Measurements from ENCODE around the gene GSTO2. TPM values are rescaled to one million over a fixed set of nuclear protein-coding genes. Genes with fewer than 3 reads are reported as not detected.

GSTO2 gene
- total RNA-seq, 1 donor from 2014 or later = 1.2 TPM

DNA sequence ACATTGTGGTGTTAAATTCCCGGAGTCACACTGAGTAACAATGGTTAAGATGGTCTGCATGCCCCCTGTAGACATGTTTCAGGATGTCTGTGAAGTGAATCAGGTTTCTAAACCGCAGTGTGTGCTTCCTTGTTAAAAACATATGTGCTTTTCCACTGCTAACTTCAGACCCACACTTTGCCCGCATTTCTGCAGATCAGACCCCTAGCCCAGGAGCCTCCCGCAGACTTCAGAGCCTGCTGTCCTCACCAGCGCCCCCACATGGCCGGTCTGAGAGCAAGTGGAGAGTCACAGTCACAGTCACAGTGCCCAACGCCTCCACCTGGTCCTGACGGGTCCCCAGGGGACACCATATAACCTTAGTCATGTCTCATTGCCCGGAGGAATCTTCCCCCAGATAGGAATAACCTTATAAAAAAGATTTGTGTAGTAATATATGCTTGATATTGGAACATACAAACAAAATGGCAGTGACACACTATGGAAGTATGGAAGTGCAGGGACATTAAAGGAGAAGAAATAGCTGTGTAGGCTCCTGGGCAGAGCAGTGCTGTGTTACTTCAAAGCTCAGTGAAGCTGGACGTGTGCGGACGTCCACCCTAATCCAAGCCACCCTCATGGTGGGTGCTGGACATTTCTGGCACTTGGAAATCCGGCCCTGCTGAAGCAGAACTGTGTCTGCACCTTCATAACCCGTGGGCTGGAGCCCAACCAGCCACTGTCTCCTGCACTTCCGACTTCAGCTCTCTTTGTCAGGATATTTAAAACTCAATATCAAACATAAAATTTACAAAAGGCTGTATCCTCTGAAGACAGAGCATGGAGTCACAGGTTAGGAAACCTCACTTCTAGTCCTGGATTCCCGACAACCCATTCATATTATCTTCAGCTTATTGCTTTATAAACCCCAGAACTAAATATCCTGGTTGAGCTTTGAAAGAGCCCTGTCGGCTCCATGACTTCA is 29.0 kb downstream of the GSTO2 start:
- no peaks in the 10 kb centered on the region for H3K36me3 Mint-ChIP-seq (ENCODE audit: low read depth, unreplicated experiment)
- H4K20me1 ChIP-seq (ENCODE audit: insufficient read depth, low read length) = no peaks in the 10 kb centered on the region
- peak overlapping the region; percentile 54 for H3K4me2 ChIP-seq (ENCODE audit: low read length)
- DNase-seq (ENCODE audit: low read depth) (peak; percentile 92), FAIRE-seq (no peak)
- H3K27ac ChIP-seq (ENCODE audit: low read depth, low read length) = peak overlapping the region; percentile 100
- H3K9ac ChIP-seq (ENCODE audit: low read length) = peak overlapping the region; percentile 64
- H3K4me3 ChIP-seq (ENCODE audit: insufficient read depth, low read depth, low read length) = no peak overlapping the region
- no peaks in the 10 kb centered on the region for H3K79me2 ChIP-seq (ENCODE audit: insufficient read depth, low read length)
- peaks cover 30% of the 10 kb centered on the region for H3K4me1 Mint-ChIP-seq (ENCODE audit: low read depth, unreplicated experiment)
- H3K27me3 ChIP-seq (ENCODE audit: insufficient read depth, low read length) = no peaks in the 10 kb centered on the region
- TF ChIP-seq, protein P1, sequence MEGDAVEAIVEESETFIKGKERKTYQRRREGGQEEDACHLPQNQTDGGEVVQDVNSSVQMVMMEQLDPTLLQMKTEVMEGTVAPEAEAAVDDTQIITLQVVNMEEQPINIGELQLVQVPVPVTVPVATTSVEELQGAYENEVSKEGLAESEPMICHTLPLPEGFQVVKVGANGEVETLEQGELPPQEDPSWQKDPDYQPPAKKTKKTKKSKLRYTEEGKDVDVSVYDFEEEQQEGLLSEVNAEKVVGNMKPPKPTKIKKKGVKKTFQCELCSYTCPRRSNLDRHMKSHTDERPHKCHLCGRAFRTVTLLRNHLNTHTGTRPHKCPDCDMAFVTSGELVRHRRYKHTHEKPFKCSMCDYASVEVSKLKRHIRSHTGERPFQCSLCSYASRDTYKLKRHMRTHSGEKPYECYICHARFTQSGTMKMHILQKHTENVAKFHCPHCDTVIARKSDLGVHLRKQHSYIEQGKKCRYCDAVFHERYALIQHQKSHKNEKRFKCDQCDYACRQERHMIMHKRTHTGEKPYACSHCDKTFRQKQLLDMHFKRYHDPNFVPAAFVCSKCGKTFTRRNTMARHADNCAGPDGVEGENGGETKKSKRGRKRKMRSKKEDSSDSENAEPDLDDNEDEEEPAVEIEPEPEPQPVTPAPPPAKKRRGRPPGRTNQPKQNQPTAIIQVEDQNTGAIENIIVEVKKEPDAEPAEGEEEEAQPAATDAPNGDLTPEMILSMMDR (IDR thresholded peaks at IDR 0.05; ENCODE audit: insufficient read depth, low read depth, low read length) = peak; percentile 71
- no peak for TF ChIP-seq EZH2 (IDR thresholded peaks at IDR 0.05; ENCODE audit: insufficient read depth, low read length)
- no peaks in the 10 kb centered on the region for H3K9me3 ChIP-seq (ENCODE audit: insufficient read depth, low read depth, low read length)
- peaks cover 48% of the 10 kb centered on the region for H3K4me1 ChIP-seq (ENCODE audit: insufficient read depth, low read length)
- H2AFZ ChIP-seq (ENCODE audit: low read depth, low read length) = no peak overlapping the region
- no peaks in the 10 kb centered on the region for H3K27me3 Mint-ChIP-seq (ENCODE audit: low read depth, unreplicated experiment)
- no peak overlapping the region for H3K27ac Mint-ChIP-seq (ENCODE audit: unreplicated experiment)
- no peaks in the 10 kb centered on the region for H3K36me3 ChIP-seq (ENCODE audit: insufficient read depth, low read length)
- peaks cover 6% of the 10 kb centered on the region for H3K9me3 Mint-ChIP-seq (ENCODE audit: unreplicated experiment)
- H3K4me3 Mint-ChIP-seq (ENCODE audit: unreplicated experiment) = no peak overlapping the region

DNA sequence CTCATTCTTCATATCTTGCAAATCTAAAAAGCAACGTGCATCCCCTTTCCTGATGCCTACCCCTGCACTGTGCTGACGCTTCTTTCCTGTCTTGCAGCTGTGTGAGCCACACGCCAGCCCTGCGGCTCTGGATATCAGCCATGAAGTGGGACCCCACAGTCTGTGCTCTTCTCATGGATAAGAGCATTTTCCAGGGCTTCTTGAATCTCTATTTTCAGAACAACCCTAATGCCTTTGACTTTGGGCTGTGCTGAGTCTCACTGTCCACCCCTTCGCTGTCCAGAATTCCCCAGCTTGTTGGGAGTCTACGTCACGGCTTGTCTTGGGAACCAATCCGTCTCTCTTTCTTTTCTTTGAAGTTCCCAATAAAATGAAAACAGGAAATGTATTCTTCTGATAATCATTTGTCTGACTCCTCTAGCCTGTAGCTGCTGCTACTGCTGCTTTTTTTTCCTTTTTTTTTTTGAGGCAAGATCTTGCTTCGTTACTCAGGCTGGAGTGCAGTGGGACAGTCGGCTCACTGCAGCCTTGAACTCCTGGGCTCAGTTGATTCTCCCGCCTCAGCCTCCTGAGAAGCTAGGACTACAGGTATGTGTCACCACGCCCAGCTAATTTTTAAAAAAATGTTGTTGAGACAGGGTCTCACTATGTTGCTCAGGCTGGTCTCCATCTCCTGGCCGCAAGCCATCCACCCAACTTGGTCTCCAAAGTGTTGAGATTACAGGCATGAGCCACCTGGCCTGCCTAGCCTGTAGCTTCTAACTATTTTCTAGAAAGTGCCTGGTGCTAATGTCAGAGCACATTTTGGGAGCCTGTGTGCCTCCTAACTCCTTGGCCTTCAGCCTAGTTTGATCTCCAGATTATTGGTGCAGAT is 30.3 kb downstream of the GSTO2 start:
- DNase-seq (ENCODE audit: low read depth) (peak; percentile 86), FAIRE-seq (no peak)
- no peaks in the 10 kb centered on the region for H3K79me2 ChIP-seq (ENCODE audit: insufficient read depth, low read length)
- H2AFZ ChIP-seq (ENCODE audit: low read depth, low read length) = no peak overlapping the region
- H3K27ac ChIP-seq (ENCODE audit: low read depth, low read length) = peak overlapping the region; percentile 100
- no peaks in the 10 kb centered on the region for H3K9me3 ChIP-seq (ENCODE audit: insufficient read depth, low read depth, low read length)
- no peaks in the 10 kb centered on the region for H4K20me1 ChIP-seq (ENCODE audit: insufficient read depth, low read length)
- H3K36me3 Mint-ChIP-seq (ENCODE audit: low read depth, unreplicated experiment) = peaks cover 2% of the 10 kb centered on the region
- H3K4me3 ChIP-seq (ENCODE audit: insufficient read depth, low read depth, low read length) = peak overlapping the region; percentile 32
- no peaks in the 10 kb centered on the region for H3K27me3 ChIP-seq (ENCODE audit: insufficient read depth, low read length)
- H3K27ac Mint-ChIP-seq (ENCODE audit: unreplicated experiment) = no peak overlapping the region
- no peaks in the 10 kb centered on the region for H3K36me3 ChIP-seq (ENCODE audit: insufficient read depth, low read length)
- peaks cover 13% of the 10 kb centered on the region for H3K9me3 Mint-ChIP-seq (ENCODE audit: unreplicated experiment)
- H3K9ac ChIP-seq (ENCODE audit: low read length) = peak overlapping the region; percentile 93
- peak overlapping the region; percentile 82 for H3K4me2 ChIP-seq (ENCODE audit: low read length)
- H3K4me3 Mint-ChIP-seq (ENCODE audit: unreplicated experiment) = no peak overlapping the region
- H3K27me3 Mint-ChIP-seq (ENCODE audit: low read depth, unreplicated experiment) = no peaks in the 10 kb centered on the region
- TF ChIP-seq, protein P1 (IDR thresholded peaks at IDR 0.05; ENCODE audit: insufficient read depth, low read depth, low read length) = no peak
- no peak for TF ChIP-seq EZH2 (IDR thresholded peaks at IDR 0.05; ENCODE audit: insufficient read depth, low read length)
- H3K4me1 ChIP-seq (ENCODE audit: insufficient read depth, low read length) = peaks cover 46% of the 10 kb centered on the region
- H3K4me1 Mint-ChIP-seq (ENCODE audit: low read depth, unreplicated experiment) = peaks cover 29% of the 10 kb centered on the region
